Aorta (tissue), 5 donors: ENCODE data around the gene TPP1. TPM values are rescaled to one million over a fixed set of nuclear protein-coding genes. Genes with fewer than 3 reads are reported as not detected.
A peak's percentile ranks its signal among the peaks of the same experiment; 100 is the strongest.

Experiments used
- ATAC-seq: fragments of 200-7000 bp; cut with Tn5 transposase; one replicate; pipeline ENCODE4 v1.9.1; 2022; ENCODE audit warnings: moderate library complexity; ENCODE audit not compliant: low FRiP score
- DNase-seq, 2 donors: peaks; one replicate each; pipeline ENCODE4 v3.0.0-alpha.2; 2020
- H3K27ac ChIP-seq, 2 donors: one replicate each; pipeline ENCODE4 v1.5.1; 2013; ENCODE audit warnings: low read length in 2 of 2, mild to moderate bottlenecking in 2 of 2, moderate library complexity in 2 of 2, control low read depth in 1 of 2, inconsistent platforms in 1 of 2, low read depth in 1 of 2
- H3K27me3 ChIP-seq, 2 donors: one replicate each; pipeline ENCODE4 v1.6.1; 2013; ENCODE audit warnings: control low read depth in 1 of 2, low read length in 1 of 2, mild to moderate bottlenecking in 1 of 2, moderate library complexity in 1 of 2; ENCODE audit not compliant: insufficient read depth in 2 of 2, control insufficient read depth in 1 of 2
- H3K36me3 ChIP-seq, 2 donors: one replicate each; pipeline ENCODE4 v1.6.1; 2013; ENCODE audit warnings: control low read depth in 1 of 2, low read length in 1 of 2, mild to moderate bottlenecking in 1 of 2; ENCODE audit not compliant: insufficient read depth in 2 of 2, control insufficient read depth in 1 of 2
- H3K4me1 ChIP-seq, 2 donors: one replicate each; pipeline ENCODE4 v1.6.1; 2013; ENCODE audit warnings: low read length in 2 of 2, control low read depth in 1 of 2, mild to moderate bottlenecking in 1 of 2, moderate library complexity in 1 of 2; ENCODE audit not compliant: insufficient read depth in 2 of 2, control insufficient read depth in 1 of 2
- H3K4me3 ChIP-seq, 2 donors: one replicate each; pipeline ENCODE4 v1.5.1; 2013; ENCODE audit warnings: low read length in 2 of 2, control low read depth in 1 of 2, mild to moderate bottlenecking in 1 of 2
- H3K9me3 ChIP-seq: one replicate; pipeline ENCODE4 v1.6.1; 2013; ENCODE audit warnings: mild to moderate bottlenecking, low read length; ENCODE audit not compliant: control insufficient read depth
- WGBS, 2 donors: extraction: QIAGEN DNeasy Blood & Tissue Kit; methylation state at CpG; one replicate each; pipeline ENCODE4 v1.1.7; 2013; 5-methylcytosine and 5-hydroxymethylcytosine counted together
- intact Hi-C, 2 donors: fragments of 100-400 bp; cut with DNase I; formaldehyde crosslinking; loops; one replicate each; pipeline versions ENCODE4 v1.14.2 to v1.15.0; 2022
- polyA plus RNA-seq, 2 donors: library from polyadenylated mRNA; stranded (reverse); fragments of 200-250 nt; gene quantifications; one replicate each; pipeline ENCODE4 v1.2.3, GENCODE V29; 2013
- total RNA-seq, 2 donors: library from RNA; stranded (reverse); fragmentation: NEBNext Ultra II Directional; extraction: Animal tissue kit (Norgen Biotek cat#: 25700); gene quantifications; one replicate each; pipeline ENCODE4 v1.2.1, GENCODE V29; 2021
- donor health status: healthy with polysubstance abuse.
- donor health status: Bipolar disorder and iron deficiency.
- donor health status: DM: no; HTN: no; CAD: no.
- donor health status: DM: no; HTN: no; CAD: no.
- donor health status: DM: yes; HTN: yes; CAD: no.

The TPP1 gene
- total and polyA plus RNA-seq, 4 donors = 26.8 to 125 (median 58.8) TPM

DNA sequence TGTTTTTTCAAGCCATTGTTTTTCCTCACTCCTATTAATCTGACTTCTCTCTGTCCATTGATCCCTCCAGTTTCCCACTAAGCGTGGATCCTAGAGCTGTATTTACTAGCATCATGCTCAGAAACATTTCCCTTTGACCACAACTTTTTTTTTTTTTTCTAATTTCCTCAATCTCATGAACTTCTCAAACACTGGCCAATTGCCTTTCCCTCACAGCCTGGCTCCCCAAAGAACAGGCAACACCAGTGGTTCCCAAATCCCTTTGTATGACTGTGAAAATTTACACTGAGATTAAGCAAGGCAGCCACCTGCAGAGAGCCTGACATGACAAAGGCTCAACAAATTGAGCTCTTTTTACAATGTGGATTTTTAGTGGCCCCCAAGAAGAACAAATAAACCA is 1.4 kb upstream of the TPP1 start:
- H3K36me3 ChIP-seq = peaks cover 0 to 5% of the 10 kb centered on the region in 2 donors
- ATAC-seq = no peak
- H3K9me3 ChIP-seq = no peaks in the 10 kb centered on the region
- no peak overlapping the region for H3K4me3 ChIP-seq
- no peaks in the 10 kb centered on the region for H3K27me3 ChIP-seq
- intact Hi-C loops = no loop called here
- H3K4me1 ChIP-seq = no peaks in the 10 kb centered on the region
- WGBS, 2 donors = 45 to 94% methylated on average over 1 of the region's 1 CpG
- H3K27ac ChIP-seq = no peak overlapping the region
- no peak for DNase-seq

DNA sequence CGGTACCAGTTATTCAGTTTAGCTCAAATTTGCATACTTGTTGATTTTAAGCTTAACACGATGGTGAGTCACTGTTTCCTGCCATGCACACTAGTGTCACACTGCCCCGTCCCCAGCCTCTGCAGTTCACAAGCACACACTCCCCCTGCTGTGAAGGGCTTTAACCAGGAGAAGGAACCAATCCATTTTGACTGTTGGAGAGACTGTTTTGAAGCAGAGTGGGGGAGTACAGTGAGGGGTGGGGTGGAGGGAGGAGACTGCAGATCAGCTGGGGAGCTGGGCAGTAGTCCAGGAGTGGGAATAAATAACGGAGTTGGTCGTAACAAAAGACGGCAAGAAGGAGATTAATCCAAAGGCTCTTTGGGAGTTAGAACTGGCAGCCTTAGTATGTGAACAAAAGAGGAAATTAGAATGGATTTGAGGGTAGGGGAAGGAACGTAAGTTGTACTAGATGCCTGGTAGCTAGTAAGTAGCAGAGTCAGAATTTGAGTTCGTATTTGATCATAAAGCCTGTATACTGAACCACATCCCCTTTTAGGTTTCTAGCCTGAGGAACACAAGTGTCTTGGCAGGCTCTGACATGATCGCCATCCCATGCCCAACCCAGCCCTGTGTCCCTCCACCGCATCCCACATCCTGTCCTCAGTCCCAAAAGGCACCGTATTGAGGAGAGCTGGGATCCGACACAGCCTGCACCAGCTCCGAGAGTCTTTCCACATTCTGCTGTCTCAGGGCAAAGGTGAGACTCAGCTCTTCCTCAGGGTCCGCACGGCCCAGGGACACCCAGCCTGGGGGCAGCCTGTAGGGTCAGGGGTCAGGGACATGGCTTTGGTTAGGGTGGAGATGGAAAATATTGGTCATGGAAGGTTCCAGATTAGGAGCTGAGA is 862 bp downstream of the TPP1 start:
- Histone ChIP-seq H3K9me3 (no peaks in the 10 kb centered on the region), H3K27ac (peak overlapping the region in 1 of 2 donors; percentile 65), H3K4me3 (peak overlapping the region; percentile 55 to 74), H3K36me3 (peaks cover 0 to 2% of the 10 kb centered on the region in 2 donors), H3K27me3 (no peaks in the 10 kb centered on the region), H3K4me1 (no peaks in the 10 kb centered on the region)
- ATAC-seq = peak; percentile 53
- intact Hi-C loops = loop anchor here (1.0 to 5.0 kb wide), 3 partner anchors 39 to 65 kb away; partner anchors contain the start of genes MRPL17 (in 2 of the 2) and DCHS1 (in 1 of the 2)
- WGBS, 2 donors = 8 to 11% methylated on average over 15 of the region's 15 CpGs
- peak in 1 of 2 donors; percentile 73 for DNase-seq

- Histone ChIP-seq H3K9me3 (no peaks in the 10 kb centered on the region), H3K4me1 (no peaks in the 10 kb centered on the region), H3K27ac (no peak overlapping the region), H3K4me3 (no peak overlapping the region), H3K27me3 (no peaks in the 10 kb centered on the region), H3K36me3 (peaks cover 0 to 2% of the 10 kb centered on the region in 2 donors)
- 80 to 87% methylated on average over 5 of the region's 5 CpGs for WGBS, 2 donors
- ATAC-seq (no peak), DNase-seq (no peak)
- intact Hi-C loops = loop anchor here in 1 of 2 donors (5.0 kb wide), 2 partner anchors 40 to 65 kb away; partner anchors contain the start of genes DCHS1 and MRPL17
Measured at GRCh38 chr11:6617315-6617781, 1.9 kb downstream of the TPP1 start.

DNA sequence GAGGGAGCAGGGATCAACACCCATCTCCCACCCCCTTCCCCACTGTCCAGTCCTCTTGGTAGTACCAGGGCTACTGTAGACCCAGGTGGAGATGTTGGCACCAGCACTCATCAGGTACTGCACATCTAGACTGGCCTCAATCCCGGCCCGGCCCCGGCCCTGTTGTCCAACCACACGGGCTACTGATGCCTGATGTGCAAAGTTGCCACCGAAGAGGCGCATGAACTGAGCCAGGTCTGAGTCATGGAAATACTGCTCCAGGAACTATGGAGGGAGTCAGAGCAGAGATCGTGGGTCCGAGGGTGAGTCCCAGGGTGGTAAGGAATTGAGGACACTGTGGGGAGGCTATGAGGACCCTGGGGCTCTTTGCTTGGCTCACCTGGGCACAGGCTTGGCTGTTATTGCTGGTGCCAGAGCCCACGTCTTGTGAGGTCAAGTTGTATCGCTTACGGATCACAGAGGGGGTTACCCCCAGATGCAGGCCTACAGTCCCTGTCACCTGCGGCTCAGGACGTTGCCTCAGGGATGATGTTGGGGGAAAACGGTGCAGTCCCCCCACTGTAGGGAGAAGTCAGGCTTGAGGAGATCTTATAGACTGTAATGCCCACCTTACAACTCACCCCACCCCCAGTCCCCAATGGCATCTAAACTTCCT is 2.5 kb downstream of the TPP1 start:
- Histone ChIP-seq H3K9me3 (no peaks in the 10 kb centered on the region), H3K4me1 (no peaks in the 10 kb centered on the region), H3K36me3 (peaks cover 0 to 2% of the 10 kb centered on the region in 2 donors), H3K4me3 (no peak overlapping the region), H3K27me3 (no peaks in the 10 kb centered on the region), H3K27ac (no peak overlapping the region)
- ATAC-seq (no peak), DNase-seq (no peak)
- 90 to 91% methylated on average over 14 of the region's 14 CpGs for WGBS, 2 donors
- intact Hi-C loops = loop anchor here in 1 of 2 donors (5.0 kb wide), 2 partner anchors 41 to 66 kb away; partner anchors contain the start of genes DCHS1 and MRPL17

DNA sequence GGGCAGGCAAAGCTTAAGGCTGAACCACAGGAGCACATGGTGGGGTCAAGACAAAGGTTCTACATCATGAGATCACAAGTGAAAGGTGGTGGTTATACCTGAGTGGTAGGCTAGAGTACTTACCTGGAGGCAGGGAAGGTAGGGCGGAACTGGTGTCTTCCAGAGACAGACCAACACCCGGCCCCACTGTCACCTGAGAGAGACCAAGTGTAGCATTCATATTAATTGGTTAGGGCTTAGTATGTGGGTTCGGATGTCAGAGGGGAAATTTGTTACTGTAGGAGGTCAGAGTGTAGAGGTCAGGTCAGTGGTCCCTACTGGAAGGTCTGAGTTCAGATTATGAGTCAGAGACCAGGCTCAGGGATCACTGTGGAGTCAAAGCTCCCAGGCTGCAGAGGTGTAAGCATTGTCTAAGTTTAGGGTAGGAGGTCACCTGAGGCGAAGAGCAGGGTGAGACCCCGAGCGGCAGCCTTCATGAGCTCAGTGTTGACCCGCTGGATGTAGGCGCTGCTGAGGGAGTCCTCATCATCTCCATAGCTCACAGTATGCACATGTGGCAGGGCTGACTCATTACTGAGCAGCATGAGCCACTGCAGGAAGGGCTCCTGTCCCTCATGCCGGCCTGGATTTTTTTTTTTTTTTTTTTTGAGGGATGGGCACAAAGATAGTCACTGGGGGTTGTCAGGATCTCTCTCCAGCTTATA is 3.2 kb downstream of the TPP1 start:
- no peaks in the 10 kb centered on the region for H3K4me1 ChIP-seq
- intact Hi-C loops = loop anchor here in 1 of 2 donors (5.0 kb wide), 2 partner anchors 41 to 66 kb away; partner anchors contain the start of genes DCHS1 and MRPL17
- H3K4me3 ChIP-seq = no peak overlapping the region
- peaks cover 0 to 2% of the 10 kb centered on the region in 2 donors for H3K36me3 ChIP-seq
- 88 to 95% methylated on average over 9 of the region's 9 CpGs for WGBS, 2 donors
- no peaks in the 10 kb centered on the region for H3K27me3 ChIP-seq
- DNase-seq (no peak), ATAC-seq (no peak)
- no peaks in the 10 kb centered on the region for H3K9me3 ChIP-seq
- H3K27ac ChIP-seq = no peak overlapping the region

DNA sequence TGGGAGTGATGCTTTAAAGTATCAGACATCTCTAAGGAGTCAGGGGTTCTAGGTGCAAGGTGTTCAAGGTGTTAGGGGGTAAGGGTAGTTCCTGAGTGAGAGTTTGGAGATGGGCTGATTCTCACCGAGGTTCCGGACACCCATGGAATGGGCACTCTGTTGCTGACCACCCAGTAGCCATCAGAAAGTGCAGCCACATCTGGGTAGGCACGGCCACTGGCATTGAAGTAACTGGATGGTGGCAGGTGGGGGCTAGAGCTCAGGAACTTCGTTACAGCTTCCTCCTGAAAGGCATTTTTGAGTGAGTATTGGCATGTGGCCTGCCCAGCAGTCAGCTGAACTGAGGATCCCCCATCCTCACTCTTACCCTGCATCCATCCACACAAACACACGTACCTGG is 4.2 kb downstream of the TPP1 start:
- no peak overlapping the region for H3K4me3 ChIP-seq
- intact Hi-C loops = loop anchor here in 1 of 2 donors (5.0 kb wide), 2 partner anchors 42 to 67 kb away; partner anchors contain the start of genes DCHS1 and MRPL17

DNA sequence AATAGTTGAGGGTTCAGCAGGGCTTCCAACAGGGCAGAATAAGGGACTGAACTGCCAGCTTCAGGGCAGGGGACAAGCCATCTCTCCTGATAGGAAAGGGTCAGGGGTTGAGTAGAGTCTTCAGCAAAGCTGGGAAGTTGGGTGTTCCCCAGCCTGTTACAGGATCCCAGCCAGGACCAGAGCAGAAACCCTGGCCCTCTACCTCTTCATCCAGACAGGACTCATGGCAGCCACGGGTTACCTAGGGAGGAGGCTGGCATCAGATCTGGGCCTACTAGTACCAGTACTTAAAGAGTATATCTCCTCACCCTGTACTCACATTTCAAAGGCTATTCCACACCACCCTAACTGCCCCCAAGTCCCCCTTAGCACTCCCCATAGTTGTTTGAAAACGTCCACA is 4.8 kb downstream of the TPP1 start:
- Histone ChIP-seq H3K4me3 (no peak overlapping the region), H3K27me3 (no peaks in the 10 kb centered on the region), H3K36me3 (peaks cover 3 to 10% of the 10 kb centered on the region in 2 donors), H3K9me3 (no peaks in the 10 kb centered on the region), H3K27ac (no peak overlapping the region), H3K4me1 (no peaks in the 10 kb centered on the region)
- WGBS, 2 donors = 83 to 88% methylated on average over 2 of the region's 2 CpGs
- DNase-seq (no peak), ATAC-seq (no peak)
- intact Hi-C loops = no loop called here

More for the DNA sequence above, 4.2 kb downstream of the TPP1 start:
- Histone ChIP-seq H3K9me3 (no peaks in the 10 kb centered on the region), H3K4me1 (no peaks in the 10 kb centered on the region), H3K27ac (no peak overlapping the region), H3K36me3 (peaks cover under 1 to 5% of the 10 kb centered on the region in 2 donors), H3K27me3 (no peaks in the 10 kb centered on the region)
- WGBS, 2 donors = 95% methylated on average over 5 of the region's 5 CpGs
- ATAC-seq (no peak), DNase-seq (no peak)

DNA sequence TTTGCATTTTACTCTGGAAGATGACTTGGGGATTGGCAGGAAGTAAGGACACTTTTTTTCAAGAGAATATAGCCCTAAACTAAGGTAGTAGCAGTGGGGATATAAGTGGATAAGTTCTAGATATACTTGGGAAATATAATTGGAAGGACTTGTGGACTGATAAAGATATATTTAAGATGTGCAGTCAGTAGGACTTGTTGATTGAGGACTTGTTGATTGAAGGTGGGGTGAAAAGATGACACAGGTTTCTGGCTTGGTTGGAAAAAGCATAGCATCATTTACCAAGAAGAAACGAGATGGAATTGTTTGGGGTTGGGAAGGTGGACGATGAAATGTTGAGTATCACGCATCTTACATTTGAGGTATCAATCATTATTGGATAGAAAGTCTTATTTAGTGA is 5.7 kb downstream of the TPP1 start:
- intact Hi-C loops = no loop called here
- no peak for ATAC-seq
- Histone ChIP-seq H3K9me3 (no peaks in the 10 kb centered on the region), H3K36me3 (peaks cover 3 to 17% of the 10 kb centered on the region in 2 donors), H3K4me1 (peaks cover 0 to 5% of the 10 kb centered on the region in 2 donors), H3K27me3 (no peaks in the 10 kb centered on the region), H3K27ac (peak overlapping the region; percentile 36 to 97), H3K4me3 (no peak overlapping the region)
- WGBS, 2 donors = 91 to 92% methylated on average over 3 of the region's 3 CpGs
- no peak for DNase-seq
